ENCODE measurements around the gene PPARD.

- TF ChIP-seq POLR2A (IDR thresholded peaks at IDR 0.05): no peak
- TF ChIP-seq, protein P1, sequence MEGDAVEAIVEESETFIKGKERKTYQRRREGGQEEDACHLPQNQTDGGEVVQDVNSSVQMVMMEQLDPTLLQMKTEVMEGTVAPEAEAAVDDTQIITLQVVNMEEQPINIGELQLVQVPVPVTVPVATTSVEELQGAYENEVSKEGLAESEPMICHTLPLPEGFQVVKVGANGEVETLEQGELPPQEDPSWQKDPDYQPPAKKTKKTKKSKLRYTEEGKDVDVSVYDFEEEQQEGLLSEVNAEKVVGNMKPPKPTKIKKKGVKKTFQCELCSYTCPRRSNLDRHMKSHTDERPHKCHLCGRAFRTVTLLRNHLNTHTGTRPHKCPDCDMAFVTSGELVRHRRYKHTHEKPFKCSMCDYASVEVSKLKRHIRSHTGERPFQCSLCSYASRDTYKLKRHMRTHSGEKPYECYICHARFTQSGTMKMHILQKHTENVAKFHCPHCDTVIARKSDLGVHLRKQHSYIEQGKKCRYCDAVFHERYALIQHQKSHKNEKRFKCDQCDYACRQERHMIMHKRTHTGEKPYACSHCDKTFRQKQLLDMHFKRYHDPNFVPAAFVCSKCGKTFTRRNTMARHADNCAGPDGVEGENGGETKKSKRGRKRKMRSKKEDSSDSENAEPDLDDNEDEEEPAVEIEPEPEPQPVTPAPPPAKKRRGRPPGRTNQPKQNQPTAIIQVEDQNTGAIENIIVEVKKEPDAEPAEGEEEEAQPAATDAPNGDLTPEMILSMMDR (IDR thresholded peaks at IDR 0.05): no peak
Observed at GRCh38 chr6:35470663-35471120, 128.3 kb downstream of the PPARD start.

All from adrenal gland (tissue), 5 donors.